Measurements from ENCODE around the gene TNFRSF9.

DNA sequence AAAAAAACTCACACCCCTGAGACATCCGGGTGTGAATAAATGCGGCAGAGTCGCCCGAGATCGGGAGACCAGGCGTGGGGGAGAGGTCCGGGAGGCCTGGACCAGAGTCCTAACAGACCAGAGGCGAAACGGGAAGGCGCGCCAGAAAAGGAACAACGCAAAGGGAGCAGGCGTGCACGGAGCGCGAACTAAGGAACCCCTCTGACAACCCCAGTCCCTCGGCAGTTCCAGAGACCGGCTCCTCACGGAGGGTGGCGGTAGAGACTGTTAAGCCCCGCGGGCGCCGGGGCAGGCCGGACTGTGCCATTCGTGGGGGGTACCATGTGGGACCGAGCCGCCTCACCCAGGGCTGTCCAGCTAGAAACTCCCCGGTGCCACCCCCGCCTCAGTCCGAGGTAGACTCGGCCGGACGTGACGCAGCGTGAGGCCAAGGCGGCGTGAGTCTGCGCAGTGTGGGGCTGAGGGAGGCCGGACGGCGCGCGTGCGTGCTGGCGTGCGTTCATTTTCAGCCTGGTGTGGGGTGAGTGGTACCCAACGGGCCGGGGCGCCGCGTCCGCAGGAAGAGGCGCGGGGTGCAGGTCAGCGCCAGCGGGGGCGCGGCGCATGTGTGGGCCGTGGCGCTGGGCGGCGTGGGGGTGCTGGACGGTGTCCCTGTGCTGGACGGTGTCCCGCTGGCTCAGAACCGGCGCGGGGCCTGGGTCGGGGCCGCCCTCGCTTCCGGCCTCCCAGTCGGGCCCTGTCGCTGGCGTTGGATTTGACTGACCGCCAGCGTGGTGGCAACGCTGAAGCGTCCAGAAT is 20.8 kb upstream of the TNFRSF9 start, which contains the start of gene PARK7:
- TF ChIP-seq, protein P1, sequence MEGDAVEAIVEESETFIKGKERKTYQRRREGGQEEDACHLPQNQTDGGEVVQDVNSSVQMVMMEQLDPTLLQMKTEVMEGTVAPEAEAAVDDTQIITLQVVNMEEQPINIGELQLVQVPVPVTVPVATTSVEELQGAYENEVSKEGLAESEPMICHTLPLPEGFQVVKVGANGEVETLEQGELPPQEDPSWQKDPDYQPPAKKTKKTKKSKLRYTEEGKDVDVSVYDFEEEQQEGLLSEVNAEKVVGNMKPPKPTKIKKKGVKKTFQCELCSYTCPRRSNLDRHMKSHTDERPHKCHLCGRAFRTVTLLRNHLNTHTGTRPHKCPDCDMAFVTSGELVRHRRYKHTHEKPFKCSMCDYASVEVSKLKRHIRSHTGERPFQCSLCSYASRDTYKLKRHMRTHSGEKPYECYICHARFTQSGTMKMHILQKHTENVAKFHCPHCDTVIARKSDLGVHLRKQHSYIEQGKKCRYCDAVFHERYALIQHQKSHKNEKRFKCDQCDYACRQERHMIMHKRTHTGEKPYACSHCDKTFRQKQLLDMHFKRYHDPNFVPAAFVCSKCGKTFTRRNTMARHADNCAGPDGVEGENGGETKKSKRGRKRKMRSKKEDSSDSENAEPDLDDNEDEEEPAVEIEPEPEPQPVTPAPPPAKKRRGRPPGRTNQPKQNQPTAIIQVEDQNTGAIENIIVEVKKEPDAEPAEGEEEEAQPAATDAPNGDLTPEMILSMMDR (IDR thresholded peaks at IDR 0.05) = peak; percentile 34 to 57 (median 41)
- TF ChIP-seq EP300 (IDR thresholded peaks at IDR 0.05; ENCODE audit: low read depth) (no peak), POLR2A (IDR thresholded peaks at IDR 0.05) (peak; percentile 98)

Data from transverse colon (tissue), 3 donors.